Ishikawa (cell line): ENCODE data around the gene DOK4.

ENCODE experiments used
- CEBPB ChIP-seq: IDR thresholded peaks from 2 replicates; pipeline ENCODE4 v1.6.1; 2012
- CREB1 ChIP-seq: IDR thresholded peaks from 2 replicates; pipeline ENCODE4 v1.6.1; 2012; ENCODE audit warnings: low read depth
- EGR1 ChIP-seq: IDR thresholded peaks from 2 replicates; pipeline ENCODE4 v1.6.1; 2012
- EP300 ChIP-seq: IDR thresholded peaks from 2 replicates; pipeline ENCODE4 v1.6.1; 2012; ENCODE audit warnings: borderline replicate concordance
- MAX ChIP-seq: IDR thresholded peaks from 2 replicates; pipeline ENCODE4 v1.6.1; 2012
- RAD21 ChIP-seq: IDR thresholded peaks from 2 replicates; pipeline ENCODE4 v1.6.1; 2012; ENCODE audit warnings: low read depth
- TAF1 ChIP-seq: IDR thresholded peaks from 2 replicates; pipeline ENCODE4 v1.6.1; 2012; ENCODE audit warnings: low read depth, mild to moderate bottlenecking
- TEAD4 ChIP-seq: IDR thresholded peaks from 2 replicates; pipeline ENCODE4 v1.6.1; 2012

DNA sequence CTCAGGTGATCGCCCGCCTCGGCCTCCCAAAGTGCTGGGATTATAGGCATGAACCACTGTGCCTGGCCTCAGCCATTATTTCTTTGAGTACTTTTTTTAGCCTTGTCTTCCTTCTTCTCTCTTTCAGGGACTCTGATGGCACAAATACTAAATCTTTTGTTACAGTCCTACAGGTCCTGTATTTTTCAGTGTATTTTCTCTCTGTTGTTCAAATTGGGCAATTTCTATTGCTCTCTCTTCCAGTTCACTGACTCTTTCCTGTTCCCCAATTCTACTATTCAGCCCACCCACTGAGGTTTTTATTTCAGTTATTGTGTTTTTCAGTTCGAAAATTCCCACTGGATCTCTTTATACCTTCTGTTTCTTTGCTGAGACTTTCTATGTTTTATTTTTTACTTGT, 7.5 kb upstream of the DOK4 start:
- TF ChIP-seq RAD21 (no peak), MAX (no peak), TEAD4 (no peak), CEBPB (no peak), CREB1 (no peak), EP300 (no peak), EGR1 (no peak), TAF1 (no peak)
